Uterus (tissue), 4 donors: ENCODE measurements around the gene ASCC2. TPM values are rescaled to one million over a fixed set of nuclear protein-coding genes. Genes with fewer than 3 reads are reported as not detected.

Source experiments
- DNase-seq, 2 donors: peaks; one replicate each; pipeline ENCODE4 v3.0.0-alpha.2; 2019 to 2020
- H3K27ac ChIP-seq, 2 donors: fragments of 200-600 bp; sonication (generic); 1 replicate in 1 of 2; 2 replicates in 1 of 2; pipeline ENCODE4 v1.5.1; 2016 to 2018
- H3K27me3 ChIP-seq, 2 donors: fragments of 200-600 bp; sonication (generic); one replicate each; pipeline ENCODE4 v1.5.1; 2018 to 2019; ENCODE audit warnings: control low read depth in 1 of 2
- H3K36me3 ChIP-seq, 2 donors: fragments of 200-600 bp; sonication (generic); one replicate each; pipeline ENCODE4 v1.5.1; 2019; ENCODE audit warnings: control low read depth in 1 of 2
- H3K4me1 ChIP-seq, 2 donors: fragments of 200-600 bp; sonication (generic); one replicate each; pipeline ENCODE4 v1.5.1; 2018 to 2019; ENCODE audit warnings: control low read depth in 1 of 2
- H3K4me3 ChIP-seq, 2 donors: fragments of 200-600 bp; sonication (generic); 1 replicate in 1 of 2; 2 replicates in 1 of 2; pipeline ENCODE4 v1.5.1; 2018 to 2019; ENCODE audit warnings: mild to moderate bottlenecking in 1 of 2
- H3K9me3 ChIP-seq, 2 donors: fragments of 200-600 bp; sonication (generic); one replicate each; pipeline ENCODE4 v1.5.1; 2019; ENCODE audit warnings: control low read depth in 1 of 2
- POLR2A ChIP-seq, 2 donors: fragments of 450-650 bp; IDR thresholded peaks; one replicate each; pipeline ENCODE4 v1.6.1; 2016; ENCODE audit warnings: antibody characterized with exemption in 2 of 2, mild to moderate bottlenecking in 1 of 2, moderate library complexity in 1 of 2
- intact Hi-C: fragments of 100-400 bp; cut with DNase I; formaldehyde crosslinking; loops from one replicate; pipeline ENCODE4 v1.15.1; 2023; ENCODE audit warnings: low total_unique reads
- total RNA-seq, 4 donors: library from RNA; depleted of rRNA in 3 of 4; stranded (reverse); fragments of >200 nt in 3 of 4; gene quantifications; one replicate each; pipeline versions ENCODE4 v1.1.0 to v1.2.4, GENCODE V29; 2014 to 2023
- TF ChIP-seq, protein P1 (sequence below), 4 experiments: fragments of 200-600 bp in 2 of 4; fragments of 450-650 bp in 2 of 4; sonication (generic) in 2 of 4; IDR thresholded peaks; one replicate each; pipeline ENCODE4 v1.5.1; 2016 to 2019; ENCODE audit warnings: antibody characterized with exemption in 4 of 4, mild to moderate bottlenecking in 2 of 4, moderate library complexity in 1 of 4
- donor health status: DM: yes; HTN: yes; CAD: no.

Gene ASCC2
- total RNA-seq, 4 donors from 2014 or later, result 14.9 to 47.1 (median 24.3) TPM

GRCh38 chr22:29753808-29754657, 84.0 kb downstream of the ASCC2 start:
- H3K4me3 ChIP-seq, result no peak overlapping the region
- no peaks in the 10 kb centered on the region for H3K27me3 ChIP-seq
- no peaks in the 10 kb centered on the region for H3K9me3 ChIP-seq
- H3K36me3 ChIP-seq, result no peaks in the 10 kb centered on the region
- no peaks in the 10 kb centered on the region for H3K4me1 ChIP-seq
- TF ChIP-seq POLR2A (IDR thresholded peaks at IDR 0.05), result no peak
- TF ChIP-seq, protein P1, sequence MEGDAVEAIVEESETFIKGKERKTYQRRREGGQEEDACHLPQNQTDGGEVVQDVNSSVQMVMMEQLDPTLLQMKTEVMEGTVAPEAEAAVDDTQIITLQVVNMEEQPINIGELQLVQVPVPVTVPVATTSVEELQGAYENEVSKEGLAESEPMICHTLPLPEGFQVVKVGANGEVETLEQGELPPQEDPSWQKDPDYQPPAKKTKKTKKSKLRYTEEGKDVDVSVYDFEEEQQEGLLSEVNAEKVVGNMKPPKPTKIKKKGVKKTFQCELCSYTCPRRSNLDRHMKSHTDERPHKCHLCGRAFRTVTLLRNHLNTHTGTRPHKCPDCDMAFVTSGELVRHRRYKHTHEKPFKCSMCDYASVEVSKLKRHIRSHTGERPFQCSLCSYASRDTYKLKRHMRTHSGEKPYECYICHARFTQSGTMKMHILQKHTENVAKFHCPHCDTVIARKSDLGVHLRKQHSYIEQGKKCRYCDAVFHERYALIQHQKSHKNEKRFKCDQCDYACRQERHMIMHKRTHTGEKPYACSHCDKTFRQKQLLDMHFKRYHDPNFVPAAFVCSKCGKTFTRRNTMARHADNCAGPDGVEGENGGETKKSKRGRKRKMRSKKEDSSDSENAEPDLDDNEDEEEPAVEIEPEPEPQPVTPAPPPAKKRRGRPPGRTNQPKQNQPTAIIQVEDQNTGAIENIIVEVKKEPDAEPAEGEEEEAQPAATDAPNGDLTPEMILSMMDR (IDR thresholded peaks at IDR 0.05), result no peak
- H3K27ac ChIP-seq, result no peak overlapping the region
- intact Hi-C loops, result no loop called here
- no peak for DNase-seq

GRCh38 chr22:29751669-29752068, 86.4 kb downstream of the ASCC2 start:
- H3K4me1 ChIP-seq, result no peaks in the 10 kb centered on the region
- no peak for TF ChIP-seq POLR2A (IDR thresholded peaks at IDR 0.05)
- TF ChIP-seq, protein P1 (IDR thresholded peaks at IDR 0.05), result no peak
- no peaks in the 10 kb centered on the region for H3K36me3 ChIP-seq
- H3K27ac ChIP-seq, result no peak overlapping the region
- no peaks in the 10 kb centered on the region for H3K27me3 ChIP-seq
- H3K4me3 ChIP-seq, result no peak overlapping the region
- DNase-seq, result no peak
- no peaks in the 10 kb centered on the region for H3K9me3 ChIP-seq
- intact Hi-C loops, result no loop called here

DNA sequence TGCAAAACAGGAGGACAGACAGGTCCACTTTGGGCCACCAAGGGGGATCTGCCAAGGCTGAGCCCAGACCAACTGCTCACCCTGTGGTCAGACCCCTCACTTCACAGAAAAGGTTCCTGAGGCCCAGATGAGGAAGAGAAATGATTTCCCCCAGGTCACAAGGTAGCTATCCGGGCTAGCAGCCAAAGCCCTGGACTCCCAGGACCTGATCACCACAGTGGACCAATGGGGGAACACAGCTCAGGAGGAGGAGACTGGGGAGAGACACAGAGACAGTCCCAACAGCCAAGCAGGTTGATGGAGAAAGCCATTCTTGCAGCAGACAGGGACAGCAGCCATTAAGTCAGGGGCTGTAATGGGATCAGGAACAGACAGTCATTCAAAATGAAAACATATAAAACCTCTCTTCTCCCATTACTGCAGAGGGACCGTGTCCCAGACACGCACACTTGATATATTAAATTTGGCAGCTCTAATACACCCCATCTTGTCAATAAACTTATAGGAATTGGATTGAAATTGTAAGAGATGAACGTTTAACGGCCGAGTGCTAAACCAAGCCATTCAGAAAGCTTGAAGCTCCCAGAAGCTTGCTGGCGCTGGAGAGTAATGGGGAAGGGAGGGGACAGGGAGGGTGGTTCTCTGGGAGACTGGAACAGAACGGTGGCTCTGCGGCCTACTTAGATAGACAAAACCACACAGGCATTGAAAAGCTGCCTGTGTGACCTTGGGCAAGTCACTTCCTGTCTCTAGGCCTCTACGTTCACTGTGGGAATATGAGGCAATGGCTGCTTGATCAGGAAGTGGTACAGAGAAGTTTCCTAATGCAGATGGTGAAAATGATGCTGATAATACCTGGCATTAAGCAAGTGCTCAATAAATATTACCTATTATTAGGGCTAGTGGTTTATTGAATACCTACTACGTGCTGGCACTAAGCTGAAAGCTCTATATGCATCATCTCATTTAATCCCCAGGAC, 87.2 kb downstream of the ASCC2 start:
- no peaks in the 10 kb centered on the region for H3K36me3 ChIP-seq
- DNase-seq, result no peak
- TF ChIP-seq POLR2A (IDR thresholded peaks at IDR 0.05), result no peak
- H3K27ac ChIP-seq, result no peak overlapping the region
- H3K9me3 ChIP-seq, result no peaks in the 10 kb centered on the region
- intact Hi-C loops, result no loop called here
- H3K4me3 ChIP-seq, result no peak overlapping the region
- no peaks in the 10 kb centered on the region for H3K4me1 ChIP-seq
- H3K27me3 ChIP-seq, result no peaks in the 10 kb centered on the region

GRCh38 chr22:29750029-29750428, 88.0 kb downstream of the ASCC2 start:
- intact Hi-C loops, result no loop called here
- Histone ChIP-seq H3K4me3 (no peak overlapping the region), H3K9me3 (no peaks in the 10 kb centered on the region), H3K36me3 (no peaks in the 10 kb centered on the region), H3K4me1 (no peaks in the 10 kb centered on the region), H3K27ac (no peak overlapping the region), H3K27me3 (no peaks in the 10 kb centered on the region)
- TF ChIP-seq, protein P1 (IDR thresholded peaks at IDR 0.05), result no peak
- no peak for TF ChIP-seq POLR2A (IDR thresholded peaks at IDR 0.05)
- no peak for DNase-seq

GRCh38 chr22:29748248-29748893, 89.7 kb downstream of the ASCC2 start:
- H3K4me1 ChIP-seq, result no peaks in the 10 kb centered on the region
- H3K9me3 ChIP-seq, result no peaks in the 10 kb centered on the region
- intact Hi-C loops, result no loop called here
- H3K4me3 ChIP-seq, result no peak overlapping the region
- H3K27ac ChIP-seq, result no peak overlapping the region
- TF ChIP-seq, protein P1 (IDR thresholded peaks at IDR 0.05), result no peak
- no peak for TF ChIP-seq POLR2A (IDR thresholded peaks at IDR 0.05)
- no peaks in the 10 kb centered on the region for H3K27me3 ChIP-seq
- H3K36me3 ChIP-seq, result no peaks in the 10 kb centered on the region
- no peak for DNase-seq
